Gastrocnemius medialis (tissue), 4 donors: ENCODE measurements around the gene UGP2.

Source experiments
- POLR2A ChIP-seq, 2 donors: fragments of 450-650 bp; IDR thresholded peaks; one replicate each; pipeline ENCODE4 v1.6.1; 2017; ENCODE audit warnings: antibody characterized with exemption in 2 of 2, mild to moderate bottlenecking in 2 of 2, moderate library complexity in 2 of 2
- TF ChIP-seq, protein P1 (sequence below), 5 experiments: fragments of 450-650 bp in 3 of 5; fragments of 200-600 bp in 2 of 5; sonication (generic) in 2 of 5; IDR thresholded peaks in 4 of 5; conservative IDR thresholded peaks in 1 of 5; 1 replicate in 4 of 5; 2 replicates in 1 of 5; pipeline ENCODE4 v1.5.1; 2016 to 2019; ENCODE audit warnings: antibody characterized with exemption in 5 of 5, mild to moderate bottlenecking in 3 of 5, moderate library complexity in 3 of 5

DNA sequence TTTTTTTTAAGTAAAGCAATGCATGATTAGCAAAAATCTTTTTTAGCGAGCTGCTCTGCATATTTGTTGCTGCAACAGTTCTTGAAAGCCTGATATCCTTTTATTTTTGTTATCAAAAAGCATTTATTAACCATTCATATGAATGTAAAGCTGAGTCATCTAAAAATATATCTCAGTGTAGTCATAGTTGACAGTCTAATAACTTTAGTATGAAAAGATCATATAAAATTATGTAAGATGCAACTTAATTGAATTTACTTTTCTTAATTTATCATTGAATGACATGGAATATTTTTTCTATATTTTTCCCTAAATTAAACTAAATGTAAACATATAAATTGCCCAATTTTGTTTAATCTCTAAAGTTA, 8.5 kb downstream of the UGP2 start:
- TF ChIP-seq, protein P1, sequence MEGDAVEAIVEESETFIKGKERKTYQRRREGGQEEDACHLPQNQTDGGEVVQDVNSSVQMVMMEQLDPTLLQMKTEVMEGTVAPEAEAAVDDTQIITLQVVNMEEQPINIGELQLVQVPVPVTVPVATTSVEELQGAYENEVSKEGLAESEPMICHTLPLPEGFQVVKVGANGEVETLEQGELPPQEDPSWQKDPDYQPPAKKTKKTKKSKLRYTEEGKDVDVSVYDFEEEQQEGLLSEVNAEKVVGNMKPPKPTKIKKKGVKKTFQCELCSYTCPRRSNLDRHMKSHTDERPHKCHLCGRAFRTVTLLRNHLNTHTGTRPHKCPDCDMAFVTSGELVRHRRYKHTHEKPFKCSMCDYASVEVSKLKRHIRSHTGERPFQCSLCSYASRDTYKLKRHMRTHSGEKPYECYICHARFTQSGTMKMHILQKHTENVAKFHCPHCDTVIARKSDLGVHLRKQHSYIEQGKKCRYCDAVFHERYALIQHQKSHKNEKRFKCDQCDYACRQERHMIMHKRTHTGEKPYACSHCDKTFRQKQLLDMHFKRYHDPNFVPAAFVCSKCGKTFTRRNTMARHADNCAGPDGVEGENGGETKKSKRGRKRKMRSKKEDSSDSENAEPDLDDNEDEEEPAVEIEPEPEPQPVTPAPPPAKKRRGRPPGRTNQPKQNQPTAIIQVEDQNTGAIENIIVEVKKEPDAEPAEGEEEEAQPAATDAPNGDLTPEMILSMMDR (IDR thresholded peaks at IDR 0.05 in 4 of 5, conservative IDR thresholded peaks at IDR 0.05 in 1 of 5), result no peak
- TF ChIP-seq POLR2A (IDR thresholded peaks at IDR 0.05), result no peak
